NOMO-1 treated with dmso at 0.1 percent for 144 hours (cell line): ENCODE measurements around the gene RECK.
"Not testable (repeated sequence)": the region's sequence is repeated elsewhere in the genome, so short reads cannot be mapped to it uniquely, and the experiment has no call there.

ENCODE experiments used
- DNase-seq: peaks from one replicate; lab custom pipeline; 2025; ENCODE audit not compliant: unreplicated experiment; lab: John Stamatoyannopoulos, UW

Gene RECK

DNA sequence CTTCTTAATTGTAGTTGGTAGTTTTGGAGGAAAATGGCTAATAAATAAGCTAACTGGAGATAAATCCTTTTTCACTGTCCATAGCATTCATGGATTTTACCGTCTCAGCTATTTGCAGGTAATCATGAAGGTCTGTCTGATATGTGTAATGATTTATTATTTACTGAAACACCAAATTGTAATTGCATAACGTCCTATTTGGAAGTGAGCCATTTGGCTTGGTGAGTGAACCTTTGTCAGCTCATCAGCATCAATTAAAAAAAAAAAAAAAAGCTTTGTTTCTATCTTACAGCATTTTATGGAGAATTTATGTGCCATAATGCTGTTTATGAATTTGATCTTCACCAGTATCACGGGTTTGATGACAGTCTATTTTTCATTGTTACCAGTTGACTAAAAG, 20.2 kb downstream of the RECK start:
- DNase-seq, result no peak

DNA sequence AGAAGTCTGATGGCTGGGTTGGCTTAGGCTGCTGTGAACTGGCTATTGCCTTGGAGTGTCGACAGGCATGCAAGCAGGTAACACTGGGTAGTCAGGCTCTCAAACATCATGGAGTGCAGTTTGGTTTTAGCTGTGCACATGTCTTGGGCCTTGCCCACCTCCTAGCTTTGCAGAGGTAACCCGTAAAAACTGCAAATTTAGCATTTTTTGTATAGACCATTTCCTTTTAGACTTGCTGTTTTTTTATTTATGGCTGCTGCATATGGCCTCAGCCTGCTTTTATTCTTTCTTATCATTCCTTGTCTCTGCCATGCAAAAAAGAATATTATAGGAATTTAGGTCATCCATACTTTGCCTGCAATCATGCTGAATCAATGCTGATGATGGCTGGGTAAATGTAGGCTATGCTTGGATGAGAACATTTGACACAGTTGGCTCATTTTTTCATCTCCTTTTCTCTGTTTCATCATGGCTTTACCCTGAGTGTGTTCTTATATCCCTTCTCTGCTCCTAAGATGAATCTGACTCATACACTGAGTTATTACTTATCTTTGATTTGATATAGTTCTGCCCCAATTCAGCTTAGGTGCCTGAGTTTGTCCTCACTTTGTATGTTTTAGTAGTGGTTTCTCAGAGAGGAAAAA, 27.2 kb downstream of the RECK start:
- no peak for DNase-seq

DNA sequence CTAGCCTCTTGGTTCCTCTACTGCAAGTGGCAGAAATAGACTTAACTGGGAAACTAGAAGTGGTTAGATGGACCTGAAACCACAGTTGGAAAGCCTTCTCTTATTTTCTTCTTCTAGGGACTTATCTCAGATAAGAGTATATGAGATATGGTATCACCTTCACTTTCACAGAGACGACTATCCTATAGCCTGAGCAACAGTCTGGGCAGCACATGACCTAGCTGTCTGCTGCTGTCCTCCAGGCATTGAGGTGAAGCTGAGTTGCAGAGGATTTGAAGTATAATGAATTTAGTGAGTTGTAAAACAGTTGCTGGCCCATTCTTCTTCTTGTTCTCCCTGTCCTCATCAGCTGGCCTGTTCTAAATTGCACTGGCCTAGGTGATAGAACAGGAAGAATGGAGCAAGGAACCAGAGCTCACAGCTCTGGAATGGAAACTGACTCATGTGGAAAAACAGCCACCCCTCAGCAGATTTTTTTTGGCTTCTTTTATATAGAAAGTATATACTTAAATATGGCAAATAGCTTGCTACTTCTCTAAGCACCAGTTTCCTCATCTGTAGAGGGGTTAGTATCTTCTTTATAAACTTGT, 27.8 kb downstream of the RECK start:
- no peak for DNase-seq

DNA sequence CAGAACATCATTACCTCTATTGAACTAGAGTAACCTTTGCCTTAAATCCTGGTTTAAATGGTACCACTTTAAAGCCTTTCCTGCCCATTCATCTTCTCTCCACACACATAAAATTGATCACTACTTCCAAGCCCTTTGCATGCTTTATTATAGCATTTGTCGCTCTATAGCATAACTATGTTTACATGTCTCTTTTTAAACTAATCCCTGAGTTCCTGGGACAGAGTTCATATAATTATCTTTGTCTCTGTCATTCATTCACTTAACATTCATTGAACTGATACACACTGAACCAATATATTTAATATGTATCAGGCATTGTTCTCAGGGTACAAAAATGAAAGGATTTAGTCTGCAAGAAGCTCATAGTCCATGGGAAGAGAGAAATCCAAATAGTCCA, 37.3 kb downstream of the RECK start:
- no peak for DNase-seq

GRCh38 chr9:36074870-36075532, 38.3 kb downstream of the RECK start:
- DNase-seq, result no peak

DNA sequence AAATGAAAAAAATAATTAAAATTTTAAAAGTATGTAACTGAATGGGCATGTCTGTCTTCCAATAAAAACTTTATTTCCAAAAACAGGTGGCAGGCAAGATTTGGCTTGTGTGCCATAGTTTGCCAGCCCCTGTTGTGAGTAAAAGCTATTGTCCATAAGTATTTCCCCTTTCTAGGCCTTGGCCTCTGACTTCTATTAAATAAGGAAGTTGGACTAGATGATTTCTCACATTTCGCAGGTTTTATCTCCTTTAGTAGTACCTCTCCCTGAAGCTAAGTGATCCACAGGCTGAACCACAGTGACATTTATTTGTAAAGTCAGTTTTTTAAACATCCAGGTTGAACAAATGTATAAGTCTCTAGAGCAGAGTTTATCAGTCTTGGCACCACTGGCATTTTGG, 41.3 kb downstream of the RECK start:
- DNase-seq, result peak; percentile 52

DNA sequence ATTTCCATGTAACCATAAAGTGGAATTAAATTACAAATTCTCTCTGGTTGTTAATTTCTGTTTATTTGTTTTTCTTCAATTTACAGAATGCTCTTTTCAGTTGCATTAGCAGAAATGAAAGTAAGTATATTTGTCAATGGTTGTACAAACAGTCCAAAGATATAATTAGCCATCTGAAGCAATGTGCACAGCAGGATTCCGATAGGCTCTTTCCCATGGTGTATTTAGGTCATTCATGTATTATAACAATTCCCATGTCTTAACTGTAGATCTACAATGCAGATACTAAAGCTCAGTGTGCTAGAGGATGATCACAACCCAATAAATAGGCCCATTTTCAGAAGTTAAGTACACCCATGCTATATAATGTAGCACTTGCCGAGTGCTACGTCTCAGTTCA, 43.8 kb downstream of the RECK start:
- DNase-seq, result no peak

GRCh38 chr9:36082931-36083330, 46.2 kb downstream of the RECK start:
- DNase-seq, result no peak

DNA sequence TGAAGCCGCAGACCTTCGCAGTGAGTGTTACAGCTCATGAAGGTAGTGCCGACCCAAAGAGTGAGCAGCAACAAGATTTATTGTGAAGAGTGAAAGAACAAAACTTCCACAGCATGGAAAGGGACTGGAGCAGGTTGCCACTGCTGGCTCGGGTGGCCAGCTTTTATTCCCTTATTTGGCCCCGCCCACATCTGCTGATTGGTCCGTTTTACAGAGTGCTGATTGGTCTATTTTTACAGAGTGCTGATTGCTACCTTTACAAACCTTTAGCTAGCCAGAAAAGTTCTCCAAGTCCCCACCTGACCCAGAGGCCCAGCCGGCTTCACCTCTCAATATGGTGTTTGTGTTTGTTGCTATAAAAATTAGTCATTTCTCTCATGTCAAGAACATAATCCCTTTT, 49.7 kb downstream of the RECK start:
- DNase-seq, result no peak

DNA sequence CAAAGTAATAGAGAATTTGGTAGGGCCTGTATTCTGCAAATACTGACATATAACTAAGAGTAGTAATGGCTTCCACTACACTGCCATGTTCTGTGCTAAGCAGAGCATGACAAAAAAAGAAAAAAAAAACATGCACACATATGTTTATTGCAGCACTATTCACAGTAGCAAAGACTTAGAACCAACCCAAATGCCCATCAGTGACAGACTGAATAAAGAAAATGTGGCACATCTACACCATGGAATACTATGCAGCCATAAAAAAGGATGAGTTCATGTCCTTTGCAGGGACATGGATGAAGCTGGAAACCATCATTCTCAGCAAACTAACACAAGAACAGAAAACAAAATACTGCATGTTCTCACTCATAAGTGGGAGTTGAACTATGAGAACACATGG, 50.3 kb downstream of the RECK start:
- DNase-seq, result not testable (repeated sequence)

DNA sequence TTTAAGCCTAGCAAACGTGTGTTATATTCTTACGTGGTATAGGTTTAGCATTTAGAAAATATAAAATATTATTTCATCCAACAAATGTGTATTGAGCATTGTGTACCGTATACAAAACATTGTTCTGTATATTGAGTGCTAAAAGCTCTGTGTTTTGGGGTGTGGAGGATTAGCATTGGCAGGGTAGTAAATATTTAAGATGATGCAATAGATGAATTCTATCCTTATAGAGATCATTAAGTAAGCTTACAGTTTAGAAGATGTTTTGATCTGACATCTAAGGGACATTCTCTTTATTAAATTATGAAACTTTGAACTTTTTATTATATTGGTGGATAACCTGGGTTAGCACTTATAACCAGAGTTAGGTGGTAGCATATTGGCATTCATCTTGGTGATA, 51.3 kb downstream of the RECK start:
- DNase-seq, result no peak

DNA sequence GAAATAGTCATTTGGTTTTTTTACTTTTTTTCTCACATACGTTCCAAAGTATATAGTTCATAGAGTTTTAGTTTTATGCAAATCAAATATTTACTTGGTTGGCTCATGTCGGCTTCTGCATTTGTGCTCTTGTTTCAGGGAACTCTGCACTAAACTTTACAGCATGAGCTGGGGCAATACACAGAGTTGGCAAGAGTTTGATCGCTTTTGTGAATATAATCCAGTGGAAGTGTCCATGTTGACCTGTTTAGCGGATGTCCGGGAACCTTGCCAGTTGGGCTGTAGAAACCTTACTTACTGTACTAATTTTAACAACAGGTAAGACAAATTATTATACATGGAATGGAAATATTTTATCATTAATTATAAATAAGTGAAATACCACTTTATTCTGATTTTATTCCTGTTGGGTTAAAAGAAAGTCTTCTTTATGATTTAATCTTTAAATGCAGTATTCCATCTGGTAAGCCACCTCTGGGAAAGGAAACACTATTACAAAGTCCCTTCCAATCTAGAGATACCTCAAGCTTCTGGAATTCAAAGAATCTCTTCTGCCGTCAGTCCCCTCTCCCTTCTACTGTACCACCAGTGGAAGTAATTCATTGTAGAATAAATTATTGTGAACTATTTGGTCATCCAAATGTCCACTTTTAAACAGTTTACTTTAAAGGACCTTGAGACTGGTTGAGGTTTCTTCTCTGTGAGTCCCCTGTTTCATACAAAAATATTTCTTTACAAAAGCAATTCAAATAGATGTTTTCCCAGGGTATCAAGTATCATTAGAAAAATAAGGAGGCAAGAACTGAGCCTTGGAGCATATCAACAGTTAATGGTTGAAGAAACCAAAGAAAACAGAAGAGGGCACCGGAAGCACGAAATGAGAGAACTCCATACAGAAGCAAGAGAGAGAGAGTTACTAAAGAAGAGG, 54.6 kb downstream of the RECK start:
- DNase-seq, result no peak

- DNase-seq, result no peak
Observed at GRCh38 chr9:36092014-36092413, 55.3 kb downstream of the RECK start.

DNA sequence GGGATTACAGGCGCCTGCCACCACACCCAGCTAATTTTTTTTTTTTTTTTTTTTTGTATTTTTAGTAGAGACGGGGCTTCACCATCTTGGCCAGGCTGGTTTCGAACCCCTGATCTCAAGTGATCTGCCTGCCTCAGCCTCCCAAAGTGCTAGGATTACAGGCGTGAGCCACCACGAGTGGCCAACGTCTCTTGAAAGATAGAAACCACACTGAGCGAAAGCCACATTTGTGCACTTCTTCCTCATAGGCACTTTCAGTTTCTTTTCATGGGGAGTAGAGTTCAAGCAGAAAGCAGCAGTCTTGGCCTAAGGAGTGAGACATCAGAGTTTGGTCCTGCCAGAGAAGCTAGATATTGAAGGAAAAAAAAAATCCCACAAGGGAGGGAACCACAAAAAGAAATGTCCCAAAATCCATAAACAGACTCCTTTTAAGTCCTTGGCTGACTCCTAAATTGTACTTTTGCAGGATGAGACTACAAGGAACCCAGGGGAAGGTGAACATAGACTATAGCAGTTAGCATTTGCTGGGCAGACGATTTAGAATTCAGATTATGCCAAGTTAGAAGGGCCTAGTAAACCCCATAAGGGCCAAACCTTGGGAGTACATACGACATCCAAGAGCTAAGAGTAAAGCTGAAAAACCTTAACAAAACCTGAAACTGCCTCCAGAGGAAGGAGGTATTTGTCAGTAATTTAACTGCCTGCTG, 55.9 kb downstream of the RECK start:
- DNase-seq, result peak; percentile 86

- DNase-seq, result no peak
Observed at GRCh38 chr9:36093384-36093783, 56.7 kb downstream of the RECK start.

DNA sequence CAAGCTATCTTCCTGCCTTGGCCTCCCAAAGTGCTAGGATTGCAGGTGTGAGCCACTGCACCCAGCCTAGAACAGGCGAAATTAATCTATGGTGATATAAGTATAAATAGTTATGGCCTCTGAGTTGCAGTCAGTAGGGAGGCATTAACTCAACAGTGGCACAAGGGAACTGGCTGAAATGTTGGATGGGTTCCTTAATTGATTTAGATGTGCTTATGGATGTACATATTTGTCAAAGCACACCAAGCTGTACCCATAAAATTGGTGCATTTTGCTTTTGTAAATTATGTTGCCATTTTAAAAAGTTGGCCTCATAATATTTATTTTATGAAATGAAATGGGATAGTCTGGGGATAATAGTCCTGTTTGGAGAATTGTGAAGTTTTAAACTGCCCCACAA, 63.0 kb downstream of the RECK start:
- DNase-seq, result no peak

DNA sequence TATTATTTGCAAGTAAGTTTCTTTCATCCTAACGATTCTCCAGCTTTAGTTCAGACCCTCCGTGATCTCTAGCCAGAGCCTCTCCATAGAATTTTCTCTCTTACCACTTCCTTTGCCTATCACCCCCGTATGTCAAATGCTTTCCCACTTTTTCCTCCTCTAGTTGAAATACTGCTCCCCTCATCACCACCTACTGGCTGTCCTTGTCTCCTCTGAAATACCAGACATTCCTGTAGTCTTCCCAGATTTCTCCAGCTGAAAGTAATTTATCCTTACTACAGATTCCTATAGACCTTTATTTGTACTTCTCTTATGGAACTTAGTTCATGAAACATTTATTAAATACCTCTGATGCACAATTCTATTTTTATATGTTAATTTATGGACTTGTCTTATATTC, 63.8 kb downstream of the RECK start:
- DNase-seq, result no peak

DNA sequence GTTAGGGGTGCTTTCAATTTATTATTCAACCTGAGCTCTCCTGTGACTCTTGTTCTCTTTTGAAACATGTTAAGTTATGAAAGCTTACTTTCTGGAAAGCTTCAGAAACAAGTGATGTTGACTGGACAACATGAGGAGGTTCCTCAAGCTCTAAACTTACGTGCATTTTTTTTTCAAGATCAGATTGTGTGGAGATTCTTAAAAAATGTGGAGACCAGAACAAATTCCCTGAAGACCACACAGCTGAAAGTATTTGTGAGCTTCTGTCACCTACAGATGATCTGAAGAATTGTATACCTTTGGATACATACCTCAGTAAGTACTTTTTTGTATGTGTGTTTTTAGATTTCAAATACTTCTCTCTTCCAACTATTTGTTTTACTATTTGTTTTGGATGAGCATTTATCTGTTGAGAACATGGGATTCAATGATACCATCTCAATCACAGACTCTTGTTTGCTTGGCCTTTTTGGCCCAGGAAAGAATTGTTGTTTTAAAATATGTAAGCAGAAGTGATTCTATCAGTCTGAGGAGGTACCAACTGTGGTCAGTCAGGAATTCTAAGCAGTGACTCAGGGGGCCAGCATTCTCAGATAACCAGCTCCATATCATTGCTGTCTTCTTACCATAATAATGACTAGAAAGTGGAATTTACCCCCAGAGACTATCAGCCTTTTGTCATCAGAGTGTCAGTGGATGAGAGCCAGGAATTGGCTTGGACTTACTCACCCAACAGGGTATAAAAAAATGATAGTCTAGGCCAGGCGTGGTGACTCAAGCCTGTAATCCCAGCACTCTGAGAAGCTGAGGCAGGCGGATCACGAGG, 65.4 kb downstream of the RECK start:
- DNase-seq, result no peak

DNA sequence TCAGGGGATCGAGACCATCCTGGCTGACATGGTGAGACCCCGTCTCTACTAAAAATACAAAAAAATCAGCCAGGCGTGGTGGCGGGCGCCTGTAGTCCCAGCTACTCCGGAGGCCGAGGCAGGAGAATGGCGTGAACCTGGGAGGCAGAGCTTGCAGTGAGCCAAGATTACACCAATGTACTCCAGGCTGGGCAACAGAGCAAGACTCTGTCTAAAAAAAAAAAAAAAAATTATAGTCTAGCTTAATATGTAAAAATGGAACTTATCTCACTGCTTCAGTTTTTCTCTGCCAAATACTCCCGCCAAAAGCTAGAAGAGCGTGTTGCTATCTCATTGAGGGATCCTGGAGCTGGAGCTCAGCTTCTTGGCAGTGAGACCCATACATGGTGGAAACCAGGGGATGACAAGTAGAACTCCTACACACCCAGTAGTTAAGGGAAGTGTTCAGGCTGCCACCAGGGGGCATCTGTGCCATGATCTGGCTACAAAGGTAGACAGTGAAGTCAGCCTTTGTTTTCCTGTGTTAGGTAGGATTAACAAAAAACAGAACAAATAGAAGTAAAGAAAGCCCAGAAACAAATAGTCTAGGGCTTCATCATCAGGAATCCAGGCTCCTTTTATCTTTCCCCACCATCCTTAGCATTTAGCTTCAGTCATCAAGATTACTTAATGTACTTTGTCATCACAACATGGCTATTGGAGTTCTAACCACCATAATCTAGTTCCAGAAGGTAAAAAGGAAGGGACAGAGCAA, 66.2 kb downstream of the RECK start:
- DNase-seq, result peak; percentile 67
